ENCODE data around the gene MEA1. TPM values are rescaled to one million over a fixed set of nuclear protein-coding genes. Genes with fewer than 3 reads are reported as not detected.
A peak's percentile ranks its signal among the peaks of the same experiment; 100 is the strongest.

Gene MEA1
- total and polyA plus RNA-seq, 2 experiments from 2014 or later: 70.5 to 205 TPM

GRCh38 chr6:43037197-43037596, 23.5 kb upstream of the MEA1 start:
- Histone ChIP-seq H3K4me3 (no peak overlapping the region), H3K36me3 (ENCODE audit: insufficient read depth) (0 out of 2 replicates have a peak, but pooled peaks cover 3% of the 10 kb centered on the region), H4K20me1 (replicated peaks; ENCODE audit: insufficient read depth) (peaks cover 6% of the 10 kb centered on the region; the same call in 1 of the 2 replicates), H3F3A (replicated peaks; ENCODE audit: low read depth) (0 out of 2 replicates have a peak, but pooled peaks cover 8% of the 10 kb centered on the region), H3K4me1 (ENCODE audit: insufficient read depth) (no peaks in the 10 kb centered on the region), H3K79me2 (replicated peaks; ENCODE audit: insufficient read depth) (no peaks in the 10 kb centered on the region), H3K9me2 (ENCODE audit: insufficient read depth) (no peaks in the 10 kb centered on the region), H2AFZ (no peak overlapping the region), H3K27me3 (ENCODE audit: insufficient read depth) (no peaks in the 10 kb centered on the region), H3K27ac (ENCODE audit: low read depth) (no peak overlapping the region), H3K4me2 (no peak overlapping the region)
- Mint-ChIP-seq H3K4me1 (no peaks in the 10 kb centered on the region), H3K9me3 (no peaks in the 10 kb centered on the region), H3K27ac (no peak overlapping the region), H3K4me3 (no peak overlapping the region), H3K27me3 (ENCODE audit: insufficient read depth, low read depth, poor library complexity) (peaks cover 3% of the 10 kb centered on the region), H3K36me3 (ENCODE audit: low read depth) (peaks cover 51% of the 10 kb centered on the region)
- DNase-seq (ENCODE audit: low spot score): no peak
- no peak; the same call in 2 of the 3 replicates for ATAC-seq
- TF ChIP-seq CTCF (conservative IDR thresholded peaks at IDR 0.05; ENCODE audit: low read depth in 2 of 2): peak in 1 of 2 experiments; percentile 27; a peak in 1 of 4 replicates
- TF ChIP-seq ETS1 (IDR thresholded peaks at IDR 0.05): no peak

- H3K9me3 Mint-ChIP-seq: no peaks in the 10 kb centered on the region
- no peak overlapping the region for H3K27ac Mint-ChIP-seq
- 0 out of 2 replicates have a peak, but pooled peaks cover 8% of the 10 kb centered on the region for H3F3A ChIP-seq (replicated peaks; ENCODE audit: low read depth)
- H4K20me1 ChIP-seq (replicated peaks; ENCODE audit: insufficient read depth): peaks cover 6% of the 10 kb centered on the region; the same call in 1 of the 2 replicates
- no peaks in the 10 kb centered on the region for H3K4me1 ChIP-seq (ENCODE audit: insufficient read depth)
- no peak overlapping the region for H2AFZ ChIP-seq
- ATAC-seq: no peak
- no peaks in the 10 kb centered on the region for H3K9me2 ChIP-seq (ENCODE audit: insufficient read depth)
- H3K4me3 Mint-ChIP-seq: no peak overlapping the region
- peaks cover 56% of the 10 kb centered on the region for H3K36me3 Mint-ChIP-seq (ENCODE audit: low read depth)
- 0 out of 2 replicates have a peak, but pooled peaks cover 3% of the 10 kb centered on the region for H3K36me3 ChIP-seq (ENCODE audit: insufficient read depth)
- no peaks in the 10 kb centered on the region for H3K4me1 Mint-ChIP-seq
- H3K4me3 ChIP-seq: no peak overlapping the region
- DNase-seq (ENCODE audit: low spot score): no peak
- H3K4me2 ChIP-seq: no peak overlapping the region
- no peaks in the 10 kb centered on the region for H3K27me3 ChIP-seq (ENCODE audit: insufficient read depth)
- H3K27me3 Mint-ChIP-seq (ENCODE audit: insufficient read depth, low read depth, poor library complexity): peaks cover 3% of the 10 kb centered on the region
- H3K79me2 ChIP-seq (replicated peaks; ENCODE audit: insufficient read depth): no peaks in the 10 kb centered on the region
- H3K27ac ChIP-seq (ENCODE audit: low read depth): no peak overlapping the region
- no peak for TF ChIP-seq ETS1 (IDR thresholded peaks at IDR 0.05)
- no peak for TF ChIP-seq ZNF114 (CRISPR knock-in tag; IDR thresholded peaks at IDR 0.05)
- no peak for TF ChIP-seq EZH2 (IDR thresholded peaks at IDR 0.05; ENCODE audit: low read depth, unreplicated experiment)
- TF ChIP-seq ZNF462 (CRISPR knock-in tag; IDR thresholded peaks at IDR 0.05): no peak
- no peak for TF ChIP-seq ZNF331 (CRISPR knock-in tag; IDR thresholded peaks at IDR 0.05; ENCODE audit: low read depth)
- no peak for TF ChIP-seq POLR2AphosphoS5 (IDR thresholded peaks at IDR 0.05; ENCODE audit: low read depth)
- TF ChIP-seq CREB1 (CRISPR knock-in tag; IDR thresholded peaks at IDR 0.05; ENCODE audit: low read depth): no peak
- TF ChIP-seq STAT1 (IDR thresholded peaks at IDR 0.05; ENCODE audit: unreplicated experiment): no peak
- TF ChIP-seq JUNB (IDR thresholded peaks at IDR 0.05; ENCODE audit: unreplicated experiment): no peak
- no peak for TF ChIP-seq NANOG (IDR thresholded peaks at IDR 0.05; ENCODE audit: borderline replicate concordance)
Observed at GRCh38 chr6:43036712-43037111, 23.0 kb upstream of the MEA1 start.
